Germinal center (tissue), 1 donor: ENCODE data around the gene CCDC77.
A peak's percentile ranks its signal among the peaks of the same experiment; 100 is the strongest.
"Not testable (repeated sequence)": the region's sequence is repeated elsewhere in the genome, so short reads cannot be mapped to it uniquely, and the experiment has no call there.

Experiments
- DNase-seq: peaks from one replicate; pipeline ENCODE4 v3.0.0; 2012; ENCODE audit warnings: mixed read lengths, low spot score

Gene CCDC77

GRCh38 chr12:401235-402028 lies at the start of gene CCDC77:
Gene CCDC77, plus strand, starts transcription at chr12:401644. Its CDS starts 7,740 bp downstream, at chr12:409384.
- peak; percentile 96 for DNase-seq

- DNase-seq: no peak
Observed at GRCh38 chr12:356276-356988, 45.0 kb upstream of the CCDC77 start.

GRCh38 chr12:359091-359490 lies 42.4 kb upstream of the CCDC77 start:
- DNase-seq: no peak

- no peak for DNase-seq
Observed at GRCh38 chr12:366820-367219, 34.6 kb upstream of the CCDC77 start.

- DNase-seq: no peak
Observed at GRCh38 chr12:367972-368371, 33.5 kb upstream of the CCDC77 start.

GRCh38 chr12:370739-371485 lies 30.5 kb upstream of the CCDC77 start:
- DNase-seq: not testable (repeated sequence)

GRCh38 chr12:386651-387050 lies 14.8 kb upstream of the CCDC77 start:
- no peak for DNase-seq

GRCh38 chr12:388012-388411 lies 13.4 kb upstream of the CCDC77 start:
- DNase-seq: no peak

GRCh38 chr12:388541-389141 lies 12.8 kb upstream of the CCDC77 start:
- DNase-seq: no peak

GRCh38 chr12:389142-390096 lies 12.0 kb upstream of the CCDC77 start, which contains the start of gene KDM5A:
Gene KDM5A, minus strand, starts transcription at chr12:389320. Its CDS starts 229 bp downstream, at chr12:389091.
- peak; percentile 91 for DNase-seq

GRCh38 chr12:400828-401227 lies 616 bp upstream of the CCDC77 start:
- DNase-seq: no peak

- no peak for DNase-seq
Observed at GRCh38 chr12:402029-402389, 565 bp downstream of the CCDC77 start.

GRCh38 chr12:414859-415258 lies 13.4 kb downstream of the CCDC77 start:
- no peak for DNase-seq

GRCh38 chr12:418432-418831 lies 17.0 kb downstream of the CCDC77 start:
- DNase-seq: no peak

GRCh38 chr12:422526-422925 lies 21.1 kb downstream of the CCDC77 start:
- no peak for DNase-seq

- not testable (repeated sequence) for DNase-seq
Observed at GRCh38 chr12:435737-436136, 34.3 kb downstream of the CCDC77 start.

GRCh38 chr12:442235-442884 lies 40.9 kb downstream of the CCDC77 start:
- DNase-seq: peak; percentile 26

- DNase-seq: no peak
Observed at GRCh38 chr12:447141-447540, 45.7 kb downstream of the CCDC77 start.

- DNase-seq: no peak
Observed at GRCh38 chr12:449203-449602, 47.8 kb downstream of the CCDC77 start.

- DNase-seq: no peak
Observed at GRCh38 chr12:450438-450837, 49.0 kb downstream of the CCDC77 start.
